KOPT-K1 (cell line): ENCODE measurements around the gene SORL1.
"Not testable (repeated sequence)": the region's sequence is repeated elsewhere in the genome, so short reads cannot be mapped to it uniquely, and the experiment has no call there.

Experiments used
- H3K27ac ChIP-seq: fragments of 200-600 bp; sonication (generic); 2 replicates; pipeline ENCODE4 v1.5.1; 2016; ENCODE audit warnings: antibody characterized with exemption, mild to moderate bottlenecking, low read depth, low read length; ENCODE audit not compliant: poor library complexity, severe bottlenecking
- H3K36me3 ChIP-seq: fragments of 200-600 bp; sonication (generic); 2 replicates; pipeline ENCODE4 v1.5.1; 2017; ENCODE audit warnings: antibody characterized with exemption, mild to moderate bottlenecking, low read length, moderate library complexity; ENCODE audit not compliant: insufficient read depth
- H3K9me3 ChIP-seq: fragments of 200-600 bp; sonication (generic); 2 replicates; pipeline ENCODE4 v1.5.1; 2017; ENCODE audit warnings: antibody characterized with exemption, low read length, mild to moderate bottlenecking; ENCODE audit not compliant: insufficient read depth, poor library complexity, severe bottlenecking

SORL1 gene

GRCh38 chr11:121486054-121486453, 33.9 kb downstream of the SORL1 start:
- Histone ChIP-seq H3K36me3 (peaks cover 30% of the 10 kb centered on the region; the same call in 1 of the 2 replicates), H3K27ac (no peak overlapping the region), H3K9me3 (no peaks in the 10 kb centered on the region)

GRCh38 chr11:121487191-121487590, 35.1 kb downstream of the SORL1 start:
- H3K27ac ChIP-seq, result no peak overlapping the region
- H3K36me3 ChIP-seq, result peaks cover 36% of the 10 kb centered on the region; the same call in 1 of the 2 replicates

GRCh38 chr11:121488170-121488569, 36.1 kb downstream of the SORL1 start:
- Histone ChIP-seq H3K27ac (no peak overlapping the region), H3K36me3 (peaks cover 36% of the 10 kb centered on the region; the same call in 1 of the 2 replicates), H3K9me3 (no peaks in the 10 kb centered on the region)

More at GRCh38 chr11:121487191-121487590, 35.1 kb downstream of the SORL1 start:
- H3K9me3 ChIP-seq, result no peaks in the 10 kb centered on the region

GRCh38 chr11:121488641-121489040, 36.5 kb downstream of the SORL1 start:
- Histone ChIP-seq H3K9me3 (no peaks in the 10 kb centered on the region), H3K36me3 (peaks cover 36% of the 10 kb centered on the region; the same call in 1 of the 2 replicates), H3K27ac (no peak overlapping the region)

GRCh38 chr11:121489823-121490222, 37.7 kb downstream of the SORL1 start:
- Histone ChIP-seq H3K27ac (no peak overlapping the region), H3K9me3 (no peaks in the 10 kb centered on the region), H3K36me3 (peaks cover 36% of the 10 kb centered on the region; the same call in 1 of the 2 replicates)

- peak overlapping the region; percentile 50 for H3K27ac ChIP-seq
- peaks cover 49% of the 10 kb centered on the region for H3K36me3 ChIP-seq
- no peaks in the 10 kb centered on the region for H3K9me3 ChIP-seq
Observed at GRCh38 chr11:121494355-121495099, 42.4 kb downstream of the SORL1 start.

GRCh38 chr11:121497176-121497998, 45.3 kb downstream of the SORL1 start:
- H3K9me3 ChIP-seq, result peaks cover 9% of the 10 kb centered on the region
- H3K36me3 ChIP-seq, result peaks cover 57% of the 10 kb centered on the region
- H3K27ac ChIP-seq, result no peak overlapping the region

GRCh38 chr11:121499405-121499804, 47.3 kb downstream of the SORL1 start:
- peaks cover 57% of the 10 kb centered on the region for H3K36me3 ChIP-seq
- H3K9me3 ChIP-seq, result peaks cover 10% of the 10 kb centered on the region
- H3K27ac ChIP-seq, result no peak overlapping the region

GRCh38 chr11:121500275-121500674, 48.2 kb downstream of the SORL1 start:
- Histone ChIP-seq H3K9me3 (peaks cover 10% of the 10 kb centered on the region), H3K27ac (no peak overlapping the region), H3K36me3 (peaks cover 57% of the 10 kb centered on the region)

- Histone ChIP-seq H3K36me3 (peaks cover 57% of the 10 kb centered on the region), H3K27ac (no peak overlapping the region), H3K9me3 (peaks cover 13% of the 10 kb centered on the region)
Observed at GRCh38 chr11:121500717-121501116, 48.6 kb downstream of the SORL1 start.

- Histone ChIP-seq H3K9me3 (peaks cover 28% of the 10 kb centered on the region), H3K36me3 (peaks cover 42% of the 10 kb centered on the region), H3K27ac (no peak overlapping the region)
Observed at GRCh38 chr11:121503051-121503450, 50.9 kb downstream of the SORL1 start.

GRCh38 chr11:121506237-121506636, 54.1 kb downstream of the SORL1 start:
- Histone ChIP-seq H3K36me3 (peaks cover 23% of the 10 kb centered on the region), H3K9me3 (peaks cover 29% of the 10 kb centered on the region)
- H3K27ac ChIP-seq, result not testable (repeated sequence)

GRCh38 chr11:121508449-121508848, 56.3 kb downstream of the SORL1 start:
- Histone ChIP-seq H3K27ac (no peak overlapping the region), H3K36me3 (peaks cover 18% of the 10 kb centered on the region; the same call in 1 of the 2 replicates), H3K9me3 (peaks cover 19% of the 10 kb centered on the region)

- Histone ChIP-seq H3K27ac (no peak overlapping the region), H3K36me3 (peaks cover 37% of the 10 kb centered on the region), H3K9me3 (peaks cover 18% of the 10 kb centered on the region)
Observed at GRCh38 chr11:121510438-121510837, 58.3 kb downstream of the SORL1 start.
